AG09309 (cell line): ENCODE results near the gene RETREG2.

Experiments
- DNase-seq: peaks from one replicate; pipeline ENCODE4 v3.0.0-alpha.2; 2010; ENCODE audit warnings: low read depth
- H3K4me3 ChIP-seq: 2 replicates; pipeline ENCODE4 v1.5.1; 2011; ENCODE audit warnings: mild to moderate bottlenecking, low read depth, low read length, moderate library complexity; ENCODE audit not compliant: control insufficient read depth
- TF ChIP-seq, protein P1 (sequence below): IDR thresholded peaks from 2 replicates; pipeline ENCODE4 v1.5.1; 2011; ENCODE audit warnings: mild to moderate bottlenecking, low read depth, low read length, inconsistent platforms; ENCODE audit not compliant: insufficient read depth, control insufficient read depth; ENCODE audit errors: missing control alignments

Gene RETREG2

DNA sequence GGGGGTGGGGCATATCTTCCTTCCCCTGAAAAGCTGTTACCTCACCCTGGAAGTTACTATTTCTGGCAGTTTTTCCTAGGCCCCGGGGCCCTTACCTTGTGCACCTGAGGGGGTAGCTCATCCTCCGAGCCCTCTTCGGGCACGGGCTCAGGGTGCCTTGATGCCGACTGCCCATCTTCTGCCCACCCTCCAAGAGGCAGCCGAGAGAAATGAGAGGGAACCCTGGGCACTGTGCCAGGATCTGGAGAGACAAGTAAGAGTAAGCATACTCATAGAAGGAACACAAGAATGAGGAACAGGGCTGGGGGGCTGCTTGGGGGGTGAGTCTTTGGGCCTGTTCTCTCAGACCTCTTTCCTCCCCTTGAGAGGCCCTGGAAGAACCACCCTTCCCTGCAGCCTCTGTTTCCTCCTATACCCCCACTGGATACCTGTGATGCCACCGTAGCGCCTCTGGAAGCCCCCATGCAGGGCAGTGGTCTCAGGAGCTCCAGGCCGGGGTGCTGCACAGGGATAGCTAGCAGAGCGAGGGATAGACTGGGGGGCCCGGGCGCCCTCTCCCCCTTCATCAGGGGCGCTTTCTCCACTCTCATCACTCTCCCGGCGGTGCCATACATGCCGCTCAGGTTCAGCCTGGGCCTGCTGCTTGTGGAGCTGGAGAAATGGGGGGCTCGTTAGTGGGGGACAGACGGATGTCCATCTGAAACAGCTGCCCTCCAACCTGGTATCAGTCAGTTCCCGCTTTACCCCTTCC lies 42.8 kb downstream of the RETREG2 start:
- no peak for DNase-seq
- H3K4me3 ChIP-seq, result no peak overlapping the region
- TF ChIP-seq, protein P1, sequence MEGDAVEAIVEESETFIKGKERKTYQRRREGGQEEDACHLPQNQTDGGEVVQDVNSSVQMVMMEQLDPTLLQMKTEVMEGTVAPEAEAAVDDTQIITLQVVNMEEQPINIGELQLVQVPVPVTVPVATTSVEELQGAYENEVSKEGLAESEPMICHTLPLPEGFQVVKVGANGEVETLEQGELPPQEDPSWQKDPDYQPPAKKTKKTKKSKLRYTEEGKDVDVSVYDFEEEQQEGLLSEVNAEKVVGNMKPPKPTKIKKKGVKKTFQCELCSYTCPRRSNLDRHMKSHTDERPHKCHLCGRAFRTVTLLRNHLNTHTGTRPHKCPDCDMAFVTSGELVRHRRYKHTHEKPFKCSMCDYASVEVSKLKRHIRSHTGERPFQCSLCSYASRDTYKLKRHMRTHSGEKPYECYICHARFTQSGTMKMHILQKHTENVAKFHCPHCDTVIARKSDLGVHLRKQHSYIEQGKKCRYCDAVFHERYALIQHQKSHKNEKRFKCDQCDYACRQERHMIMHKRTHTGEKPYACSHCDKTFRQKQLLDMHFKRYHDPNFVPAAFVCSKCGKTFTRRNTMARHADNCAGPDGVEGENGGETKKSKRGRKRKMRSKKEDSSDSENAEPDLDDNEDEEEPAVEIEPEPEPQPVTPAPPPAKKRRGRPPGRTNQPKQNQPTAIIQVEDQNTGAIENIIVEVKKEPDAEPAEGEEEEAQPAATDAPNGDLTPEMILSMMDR, result no peak

GRCh38 chr2:219221957-219222518 lies 44.0 kb downstream of the RETREG2 start:
- no peak for DNase-seq

DNA sequence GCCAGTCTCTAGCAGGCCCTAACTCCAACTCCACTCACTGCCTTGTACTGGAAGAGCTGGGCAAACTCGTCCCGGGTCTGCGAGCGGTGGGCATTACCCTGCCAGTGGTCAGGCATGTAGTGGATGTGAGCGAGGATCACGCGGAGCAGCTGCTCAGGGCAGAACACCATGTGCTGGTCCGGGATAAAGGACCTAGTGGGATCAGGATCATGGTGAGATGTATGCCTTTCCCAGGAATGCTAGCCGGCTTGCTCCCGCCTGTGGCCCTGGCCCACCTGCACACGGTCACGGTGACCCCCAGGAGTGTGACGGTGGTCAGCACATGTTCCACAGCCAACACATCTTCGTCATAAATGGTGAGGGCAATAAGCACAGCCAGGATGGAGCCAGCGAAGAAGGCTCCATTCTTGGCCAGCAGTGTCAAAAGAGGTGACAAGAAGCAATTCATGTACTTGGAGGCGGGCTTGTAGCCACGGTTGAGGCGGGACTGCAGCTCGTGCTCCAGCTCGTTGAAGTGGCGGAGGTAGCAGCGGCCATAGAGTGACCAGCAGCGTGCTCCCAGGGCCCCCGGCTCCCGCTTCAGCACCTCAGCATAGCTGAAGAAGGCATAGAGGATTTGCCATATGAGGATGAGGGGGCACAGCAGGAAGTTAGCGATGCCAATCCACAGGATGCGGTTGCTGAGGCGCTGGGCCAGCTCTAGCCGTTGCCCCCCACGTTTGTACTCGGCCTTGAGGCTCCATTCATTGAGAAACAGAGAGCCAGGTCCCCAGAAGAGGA lies 45.9 kb downstream of the RETREG2 start:
- DNase-seq, result no peak
- TF ChIP-seq, protein P1, result no peak

More at GRCh38 chr2:219221957-219222518, 44.0 kb downstream of the RETREG2 start:
- TF ChIP-seq, protein P1, result no peak
- H3K4me3 ChIP-seq, result no peak overlapping the region

GRCh38 chr2:219225350-219225749 lies 47.3 kb downstream of the RETREG2 start:
- TF ChIP-seq, protein P1, result no peak
- DNase-seq, result no peak
- no peak overlapping the region for H3K4me3 ChIP-seq

More for the DNA sequence above, 45.9 kb downstream of the RETREG2 start:
- H3K4me3 ChIP-seq, result no peak overlapping the region

DNA sequence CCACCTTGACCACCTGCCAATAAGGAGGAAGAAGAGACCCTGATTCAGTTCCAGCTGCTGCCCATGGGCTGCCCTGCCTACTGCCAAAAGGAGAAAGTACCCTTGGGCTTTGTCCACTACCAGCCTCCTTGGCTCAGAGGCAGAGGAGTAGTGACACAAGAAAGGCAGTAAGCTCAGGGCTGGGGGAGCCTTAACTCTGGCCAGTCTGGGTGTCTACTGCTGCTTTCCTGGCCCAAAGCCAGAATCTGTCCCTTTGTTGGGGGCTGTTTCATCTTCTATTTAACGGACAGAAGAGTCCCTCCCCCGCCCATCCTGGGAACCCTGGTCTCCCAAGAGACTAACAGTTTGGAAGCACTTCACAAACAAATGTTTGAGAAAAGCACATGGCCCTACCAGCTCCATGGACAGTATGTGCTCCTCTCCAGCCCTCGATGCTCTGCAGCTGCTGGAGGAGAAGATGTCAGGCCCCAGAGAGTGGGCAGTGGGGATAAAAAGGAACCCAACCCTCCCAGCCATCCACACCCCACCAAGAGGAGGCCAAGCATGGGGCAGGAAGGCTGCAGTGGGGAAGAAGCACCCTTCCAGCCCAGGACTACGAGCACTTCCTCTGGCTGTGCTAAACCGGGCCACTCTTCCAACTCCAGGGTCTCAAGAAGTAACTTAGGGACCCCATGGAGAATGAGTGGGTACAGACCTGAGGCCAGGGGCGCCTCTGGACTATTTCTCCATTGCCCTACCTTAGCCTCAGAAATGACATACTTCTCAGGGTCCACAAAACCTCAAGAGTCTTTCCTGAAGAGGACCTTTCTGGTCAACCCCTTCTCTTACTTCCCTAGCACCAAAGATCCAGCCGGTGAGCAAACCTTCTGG lies 50.2 kb downstream of the RETREG2 start:
- TF ChIP-seq, protein P1, result no peak
- peak overlapping the region; percentile 86 for H3K4me3 ChIP-seq
- no peak for DNase-seq

DNA sequence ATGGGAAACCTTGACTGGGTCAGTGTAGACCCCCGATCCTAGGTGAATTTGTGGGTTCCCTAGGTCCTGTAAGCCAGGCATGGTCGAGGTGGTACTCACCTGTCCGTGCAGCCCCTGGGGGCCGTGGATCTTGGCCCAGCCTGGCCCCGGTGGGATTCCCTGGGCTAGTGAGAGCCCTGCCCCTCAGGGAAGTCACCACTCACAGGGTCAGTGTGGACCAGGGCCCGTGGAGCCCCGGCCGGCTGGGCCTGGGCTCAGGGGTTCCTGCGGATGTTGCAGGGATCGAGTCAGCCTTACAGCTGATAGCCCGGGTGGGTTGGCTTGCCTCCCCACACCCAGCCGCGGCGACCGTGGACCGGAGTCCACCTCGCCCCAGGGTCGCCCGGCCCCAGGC lies 50.8 kb downstream of the RETREG2 start:
- DNase-seq, result no peak
- TF ChIP-seq, protein P1, result no peak
- H3K4me3 ChIP-seq, result peak overlapping the region; percentile 86
